Measurements from ENCODE around the gene SLC7A11.

- TF ChIP-seq CTCF (IDR thresholded peaks at IDR 0.05; ENCODE audit: low read length): no peak
- TF ChIP-seq EZH2 (IDR thresholded peaks at IDR 0.05; ENCODE audit: borderline replicate concordance, low read length): no peak
These were observed 24.6 kb downstream of the SLC7A11 start for GRCh38 chr4:138217567-138217966.
